PC-3 (cell line): ENCODE measurements around the gene LRP1B.

ENCODE experiments used
- EZH2 ChIP-seq: fragments of 300-600 bp; sonication (generic); IDR thresholded peaks from one replicate; pipeline ENCODE4 v1.6.1; 2017; ENCODE audit warnings: antibody characterized with exemption, mild to moderate bottlenecking, low read length; ENCODE audit not compliant: unreplicated experiment
- EZH2phosphoT487 ChIP-seq: fragments of 300-600 bp; sonication (generic); IDR thresholded peaks from 2 replicates; pipeline ENCODE4 v1.6.1; 2018; ENCODE audit warnings: mild to moderate bottlenecking, antibody characterized with exemption, low read length, borderline replicate concordance
- TF ChIP-seq, protein P1 (sequence below): fragments of 300-600 bp; sonication (generic); conservative IDR thresholded peaks from 2 replicates; pipeline ENCODE4 v1.5.1; 2017; ENCODE audit warnings: antibody characterized with exemption, low read depth, mild to moderate bottlenecking, low read length

DNA sequence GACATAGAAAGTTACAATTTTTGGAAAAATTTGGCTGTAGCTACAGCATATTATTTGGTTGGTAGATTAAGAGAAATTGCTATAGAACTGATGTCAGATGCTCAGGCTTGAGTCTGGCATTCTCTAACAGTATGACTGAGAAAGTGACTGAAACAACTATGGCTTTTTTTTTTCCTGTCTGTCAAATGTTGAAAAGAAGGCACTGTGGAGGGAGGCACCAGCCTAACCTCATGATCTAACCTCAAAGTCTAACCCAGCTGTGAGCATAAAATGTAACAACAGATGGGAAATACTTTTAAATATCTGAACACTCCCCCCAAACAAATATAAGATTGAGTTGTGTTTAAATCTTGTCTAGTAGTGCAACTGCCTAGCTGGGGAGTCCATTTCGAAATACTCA is 629.1 kb downstream of the LRP1B start:
- TF ChIP-seq, protein P1, sequence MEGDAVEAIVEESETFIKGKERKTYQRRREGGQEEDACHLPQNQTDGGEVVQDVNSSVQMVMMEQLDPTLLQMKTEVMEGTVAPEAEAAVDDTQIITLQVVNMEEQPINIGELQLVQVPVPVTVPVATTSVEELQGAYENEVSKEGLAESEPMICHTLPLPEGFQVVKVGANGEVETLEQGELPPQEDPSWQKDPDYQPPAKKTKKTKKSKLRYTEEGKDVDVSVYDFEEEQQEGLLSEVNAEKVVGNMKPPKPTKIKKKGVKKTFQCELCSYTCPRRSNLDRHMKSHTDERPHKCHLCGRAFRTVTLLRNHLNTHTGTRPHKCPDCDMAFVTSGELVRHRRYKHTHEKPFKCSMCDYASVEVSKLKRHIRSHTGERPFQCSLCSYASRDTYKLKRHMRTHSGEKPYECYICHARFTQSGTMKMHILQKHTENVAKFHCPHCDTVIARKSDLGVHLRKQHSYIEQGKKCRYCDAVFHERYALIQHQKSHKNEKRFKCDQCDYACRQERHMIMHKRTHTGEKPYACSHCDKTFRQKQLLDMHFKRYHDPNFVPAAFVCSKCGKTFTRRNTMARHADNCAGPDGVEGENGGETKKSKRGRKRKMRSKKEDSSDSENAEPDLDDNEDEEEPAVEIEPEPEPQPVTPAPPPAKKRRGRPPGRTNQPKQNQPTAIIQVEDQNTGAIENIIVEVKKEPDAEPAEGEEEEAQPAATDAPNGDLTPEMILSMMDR, result no peak
- no peak for TF ChIP-seq EZH2
- no peak for TF ChIP-seq EZH2phosphoT487
